Omental fat pad (tissue), 4 donors: ENCODE measurements around the gene FAM227B. TPM values are rescaled to one million over a fixed set of nuclear protein-coding genes. Genes with fewer than 3 reads are reported as not detected.

ENCODE experiments used
- ATAC-seq: fragments of 150-250 bp; one replicate; pipeline ENCODE4 v1.9.1; 2016; ENCODE audit warnings: mild to moderate bottlenecking, moderate library complexity; ENCODE audit not compliant: low FRiP score
- DNase-seq: peaks from one replicate; pipeline ENCODE4 v3.0.0-alpha.2; 2019; ENCODE audit warnings: low spot score
- total RNA-seq, 4 donors: library from RNA; depleted of rRNA; stranded (reverse); fragments of >200 nt; gene quantifications; one replicate each; pipeline ENCODE4 v1.1.0, GENCODE V29; 2016
- TF ChIP-seq, protein P1 (sequence below), 3 donors: fragments of 450-650 bp; IDR thresholded peaks; one replicate each; pipeline ENCODE4 v1.5.1; 2016 to 2017; ENCODE audit warnings: antibody characterized with exemption in 3 of 3, mild to moderate bottlenecking in 3 of 3, moderate library complexity in 2 of 3

Gene FAM227B
- total RNA-seq, 4 donors from 2014 or later: 0.75 to 3.7 TPM; not detected in 2

DNA sequence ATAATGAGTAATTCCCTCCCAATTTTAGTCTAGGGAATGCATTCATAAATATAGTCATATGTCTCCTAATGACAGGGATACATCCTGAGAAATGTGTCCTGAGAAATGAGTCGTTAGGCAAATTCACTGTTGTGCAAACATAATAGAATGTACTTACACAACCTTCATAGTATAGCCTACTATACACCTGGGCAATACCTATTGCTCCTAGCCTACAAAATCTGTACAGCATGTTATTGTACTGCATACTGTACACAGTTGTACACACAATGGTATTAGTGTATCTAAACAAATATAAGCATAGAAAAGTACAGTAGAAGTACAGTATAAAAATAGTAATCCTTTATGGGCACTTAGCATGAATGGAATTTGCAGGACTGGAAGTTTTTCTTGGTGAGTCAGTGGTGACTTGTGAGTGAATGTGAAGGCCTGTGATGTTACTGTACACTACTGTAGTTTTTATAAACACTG, 6.8 kb upstream of the FAM227B start:
- no peak for DNase-seq
- no peak for ATAC-seq
- TF ChIP-seq, protein P1, sequence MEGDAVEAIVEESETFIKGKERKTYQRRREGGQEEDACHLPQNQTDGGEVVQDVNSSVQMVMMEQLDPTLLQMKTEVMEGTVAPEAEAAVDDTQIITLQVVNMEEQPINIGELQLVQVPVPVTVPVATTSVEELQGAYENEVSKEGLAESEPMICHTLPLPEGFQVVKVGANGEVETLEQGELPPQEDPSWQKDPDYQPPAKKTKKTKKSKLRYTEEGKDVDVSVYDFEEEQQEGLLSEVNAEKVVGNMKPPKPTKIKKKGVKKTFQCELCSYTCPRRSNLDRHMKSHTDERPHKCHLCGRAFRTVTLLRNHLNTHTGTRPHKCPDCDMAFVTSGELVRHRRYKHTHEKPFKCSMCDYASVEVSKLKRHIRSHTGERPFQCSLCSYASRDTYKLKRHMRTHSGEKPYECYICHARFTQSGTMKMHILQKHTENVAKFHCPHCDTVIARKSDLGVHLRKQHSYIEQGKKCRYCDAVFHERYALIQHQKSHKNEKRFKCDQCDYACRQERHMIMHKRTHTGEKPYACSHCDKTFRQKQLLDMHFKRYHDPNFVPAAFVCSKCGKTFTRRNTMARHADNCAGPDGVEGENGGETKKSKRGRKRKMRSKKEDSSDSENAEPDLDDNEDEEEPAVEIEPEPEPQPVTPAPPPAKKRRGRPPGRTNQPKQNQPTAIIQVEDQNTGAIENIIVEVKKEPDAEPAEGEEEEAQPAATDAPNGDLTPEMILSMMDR (IDR thresholded peaks at IDR 0.05): no peak

DNA sequence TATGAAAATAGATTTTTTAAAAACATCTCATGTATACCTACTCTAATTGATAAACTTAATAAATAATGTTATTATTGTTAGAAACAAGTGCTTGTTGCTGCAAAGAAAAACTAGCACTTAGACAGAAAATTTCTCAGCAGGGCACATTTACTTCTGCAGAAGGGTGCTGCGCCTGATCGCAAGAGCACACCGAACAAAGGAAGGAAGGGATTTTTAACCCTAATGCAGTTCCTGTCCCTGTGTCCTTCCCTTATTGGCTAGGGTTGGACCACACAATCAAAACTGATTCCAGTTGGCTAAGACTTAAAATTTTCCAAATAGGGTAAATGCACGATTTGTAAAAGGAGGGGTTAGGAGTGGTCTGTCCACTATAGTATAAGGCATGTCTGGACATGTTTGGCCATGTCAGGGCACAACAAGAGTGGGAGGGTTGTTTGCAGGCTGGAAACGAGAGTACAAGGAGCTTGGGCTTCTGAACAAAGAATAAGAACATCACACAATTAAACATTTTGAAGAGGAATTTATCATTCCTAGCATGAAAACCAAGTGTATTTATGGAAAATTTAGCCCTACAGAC, 4.9 kb upstream of the FAM227B start:
- no peak for ATAC-seq
- no peak for DNase-seq
- TF ChIP-seq, protein P1 (IDR thresholded peaks at IDR 0.05): no peak

DNA sequence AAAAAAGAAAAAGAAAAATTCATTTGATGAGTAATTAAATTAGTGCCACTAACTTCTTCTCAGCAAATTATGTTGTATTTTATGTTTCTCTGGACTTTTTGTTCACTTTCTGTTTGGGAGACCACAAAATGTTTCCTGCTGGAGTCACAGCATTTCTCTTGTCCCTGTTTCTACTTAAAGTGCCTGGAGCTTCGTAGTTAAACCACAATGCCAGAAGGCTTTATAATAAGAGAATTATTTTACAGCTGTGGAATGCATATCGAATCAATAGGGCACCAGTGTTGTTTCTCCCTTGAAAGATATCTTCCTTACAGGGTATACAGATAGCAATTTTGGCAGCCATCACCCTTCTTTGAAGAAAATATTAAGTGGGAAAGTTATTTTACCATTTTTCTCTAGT, 3.4 kb upstream of the FAM227B start:
- ATAC-seq: no peak
- TF ChIP-seq, protein P1 (IDR thresholded peaks at IDR 0.05): no peak
- DNase-seq: no peak

DNA sequence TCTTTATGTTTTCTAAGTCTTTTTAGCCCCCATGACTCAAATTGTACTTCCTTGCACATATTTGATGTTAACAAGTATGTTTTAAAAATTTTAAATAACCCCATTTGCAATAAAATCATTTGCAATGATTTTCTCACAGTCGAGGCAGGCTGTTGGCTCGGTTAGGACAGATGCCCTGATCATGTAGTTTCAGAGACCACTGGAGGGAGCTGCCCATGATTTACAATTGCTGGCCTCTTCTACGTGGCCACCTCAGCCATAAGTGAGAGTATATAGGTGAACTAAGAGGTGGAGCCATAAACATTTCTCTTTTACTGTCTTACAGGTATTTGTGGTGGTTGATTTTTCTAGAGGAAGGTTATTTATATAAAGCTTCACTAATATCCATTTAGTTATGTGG, 1.9 kb upstream of the FAM227B start:
- ATAC-seq: no peak
- DNase-seq: no peak
- TF ChIP-seq, protein P1 (IDR thresholded peaks at IDR 0.05): no peak

DNA sequence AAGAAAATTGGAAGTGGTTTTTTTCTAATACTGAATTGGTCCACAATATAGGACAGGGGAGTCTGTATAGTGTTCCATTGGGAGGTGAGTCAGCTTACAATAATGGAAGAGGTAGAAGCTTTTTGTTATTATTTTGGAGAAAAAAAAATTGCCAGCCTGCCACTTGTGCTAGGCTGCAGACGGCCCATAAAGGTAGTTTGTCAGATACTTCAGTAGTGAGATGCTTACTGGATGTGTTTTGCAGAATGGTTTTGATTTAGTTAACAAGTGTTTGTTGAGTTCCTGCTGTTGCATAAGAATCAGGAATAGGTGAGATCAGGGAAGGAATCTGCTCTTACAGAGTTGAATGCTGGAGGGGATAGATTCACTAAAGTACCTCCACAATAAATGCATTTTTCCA, 1.3 kb upstream of the FAM227B start:
- TF ChIP-seq, protein P1 (IDR thresholded peaks at IDR 0.05): no peak
- no peak for ATAC-seq
- DNase-seq: no peak

DNA sequence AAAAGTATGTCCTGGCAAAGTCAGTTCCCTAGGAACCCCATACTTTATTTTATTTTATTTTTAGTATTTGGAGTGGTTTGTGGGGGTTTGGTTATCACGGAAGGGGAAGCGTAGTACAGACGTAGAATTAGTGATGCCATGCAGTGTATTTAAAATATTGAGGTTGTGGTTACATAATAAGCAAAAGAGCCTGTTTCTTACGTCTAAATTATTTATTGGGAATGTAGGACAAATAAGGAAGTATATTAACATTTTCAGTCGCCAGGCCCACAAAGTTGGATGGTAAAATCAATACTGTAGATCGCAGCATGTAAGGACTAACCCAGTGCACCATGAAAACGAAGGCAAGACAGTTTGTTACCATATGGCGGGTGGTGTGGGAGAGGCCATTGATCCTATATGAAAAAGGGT, 788 bp upstream of the FAM227B start:
- DNase-seq (no peak), ATAC-seq (no peak)
- TF ChIP-seq, protein P1 (IDR thresholded peaks at IDR 0.05): no peak

DNA sequence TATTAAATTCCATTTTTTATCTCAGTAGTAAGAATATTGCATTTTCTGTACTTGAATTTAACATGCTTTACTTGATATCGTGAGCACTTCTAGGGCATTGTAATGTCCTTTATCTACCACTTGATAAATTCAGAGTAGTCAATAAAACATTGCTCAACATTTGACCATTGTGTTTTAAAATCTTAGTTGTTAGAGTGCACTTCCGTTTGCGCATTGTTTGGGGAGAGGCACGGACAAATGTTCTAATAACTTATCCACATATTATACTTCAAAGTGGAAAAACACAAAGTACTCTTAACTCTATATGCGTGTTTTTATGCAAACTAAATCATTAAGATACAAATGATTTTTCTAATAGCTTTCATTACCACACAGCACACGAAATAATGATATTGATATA, 419 bp downstream of the FAM227B start:
- DNase-seq: no peak
- TF ChIP-seq, protein P1 (IDR thresholded peaks at IDR 0.05): no peak
- peak; percentile 20 for ATAC-seq
